Sigmoid colon (tissue), 4 donors: ENCODE measurements around the gene QKI.

Experiments used
- POLR2AphosphoS5 ChIP-seq, 4 donors: sonication (generic); formaldehyde crosslinking; IDR thresholded peaks; one replicate each; pipeline ENCODE4 v1.6.1; 2017; ENCODE audit warnings: antibody characterized with exemption in 4 of 4
- TF ChIP-seq, protein P1 (sequence below), 4 experiments: fragments of 450-650 bp in 3 of 4; fragments of 200-600 bp in 1 of 4; IDR thresholded peaks; one replicate each; pipeline ENCODE4 v1.5.1; 2016 to 2019; ENCODE audit warnings: antibody characterized with exemption in 4 of 4, mild to moderate bottlenecking in 3 of 4, moderate library complexity in 2 of 4

DNA sequence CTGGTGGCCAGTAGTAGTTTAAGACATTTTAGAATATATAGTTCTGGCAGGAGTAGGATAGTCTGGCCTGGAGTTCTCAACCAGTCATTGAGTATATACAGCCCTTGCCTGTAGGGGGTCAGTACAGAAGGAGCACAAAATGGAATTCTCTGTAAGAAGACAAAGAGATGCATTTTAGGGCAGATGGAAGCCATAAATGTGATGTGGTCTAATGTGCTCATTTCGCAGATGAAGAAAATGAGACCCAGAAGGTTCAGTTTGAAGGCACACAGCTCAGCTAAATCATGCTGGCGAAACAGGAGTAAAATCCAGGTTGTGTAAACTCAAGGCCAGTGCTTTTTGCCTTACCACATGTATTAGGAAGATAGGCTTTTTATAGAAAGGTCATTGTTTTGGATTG is 29.6 kb downstream of the QKI start:
- TF ChIP-seq, protein P1, sequence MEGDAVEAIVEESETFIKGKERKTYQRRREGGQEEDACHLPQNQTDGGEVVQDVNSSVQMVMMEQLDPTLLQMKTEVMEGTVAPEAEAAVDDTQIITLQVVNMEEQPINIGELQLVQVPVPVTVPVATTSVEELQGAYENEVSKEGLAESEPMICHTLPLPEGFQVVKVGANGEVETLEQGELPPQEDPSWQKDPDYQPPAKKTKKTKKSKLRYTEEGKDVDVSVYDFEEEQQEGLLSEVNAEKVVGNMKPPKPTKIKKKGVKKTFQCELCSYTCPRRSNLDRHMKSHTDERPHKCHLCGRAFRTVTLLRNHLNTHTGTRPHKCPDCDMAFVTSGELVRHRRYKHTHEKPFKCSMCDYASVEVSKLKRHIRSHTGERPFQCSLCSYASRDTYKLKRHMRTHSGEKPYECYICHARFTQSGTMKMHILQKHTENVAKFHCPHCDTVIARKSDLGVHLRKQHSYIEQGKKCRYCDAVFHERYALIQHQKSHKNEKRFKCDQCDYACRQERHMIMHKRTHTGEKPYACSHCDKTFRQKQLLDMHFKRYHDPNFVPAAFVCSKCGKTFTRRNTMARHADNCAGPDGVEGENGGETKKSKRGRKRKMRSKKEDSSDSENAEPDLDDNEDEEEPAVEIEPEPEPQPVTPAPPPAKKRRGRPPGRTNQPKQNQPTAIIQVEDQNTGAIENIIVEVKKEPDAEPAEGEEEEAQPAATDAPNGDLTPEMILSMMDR (IDR thresholded peaks at IDR 0.05), result no peak
- TF ChIP-seq POLR2AphosphoS5 (IDR thresholded peaks at IDR 0.05), result no peak
